Keratinocyte (primary cell): ENCODE results near the gene SPRY4.

ENCODE experiments used
- CTCF ChIP-seq, 3 experiments: IDR thresholded peaks in 1 of 3; conservative IDR thresholded peaks in 1 of 3; optimal IDR thresholded peaks in 1 of 3; 2 replicates in 2 of 3; 3 replicates in 1 of 3; pipeline versions ENCODE3 to v1.5.1; 2011; ENCODE audit warnings: low read length in 3 of 3, mild to moderate bottlenecking in 3 of 3, moderate library complexity in 2 of 3, control low read depth in 1 of 3, inconsistent platforms in 1 of 3; ENCODE audit not compliant: insufficient read depth in 2 of 3; ENCODE audit errors: extremely low read depth in 1 of 3
- EZH2 ChIP-seq: IDR thresholded peaks from one replicate; pipeline ENCODE4 v1.6.1; 2012; ENCODE audit warnings: inconsistent platforms, mild to moderate bottlenecking, low read length, moderate library complexity

GRCh38 chr5:142327111-142327842 lies 2.5 kb upstream of the SPRY4 start:
- TF ChIP-seq CTCF (optimal IDR thresholded peaks at IDR 0.05 in 1 of 3, IDR thresholded peaks at IDR 0.05 in 1 of 3, conservative IDR thresholded peaks at IDR 0.05 in 1 of 3; ENCODE audit: extremely low read depth in 1 of 3, insufficient read depth in 2 of 3, low read length in 3 of 3) (peak in 2 of 3 experiments; percentile 43 to 52), EZH2 (no peak)
